Measurements from ENCODE around the gene CFAP47. TPM values are rescaled to one million over a fixed set of nuclear protein-coding genes. Genes with fewer than 3 reads are reported as not detected.
"Not testable (repeated sequence)": the region's sequence is repeated elsewhere in the genome, so short reads cannot be mapped to it uniquely, and the experiment has no call there.

The CFAP47 gene
- polyA plus RNA-seq, 2 donors = not detected

DNA sequence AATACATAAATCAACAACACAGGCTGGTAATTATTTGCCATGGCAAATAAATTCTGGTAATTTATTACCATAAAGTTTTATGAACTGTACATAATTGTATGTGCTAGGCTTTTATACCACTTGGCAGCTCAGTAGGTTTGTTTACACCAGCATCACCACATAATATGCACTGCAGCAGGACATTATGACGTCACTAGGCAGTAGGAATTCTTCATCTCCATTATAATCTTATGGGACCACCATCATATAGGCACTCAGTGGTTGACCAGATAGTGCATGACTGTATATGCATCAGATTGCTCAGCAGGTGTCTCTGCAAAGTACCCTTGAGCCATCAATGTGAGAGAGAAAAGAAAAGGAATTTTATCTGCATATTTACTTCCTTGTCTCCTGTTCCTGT, 295.4 kb downstream of the CFAP47 start:
- Histone ChIP-seq H3K27me3 (ENCODE audit: control insufficient read depth in 1 of 2, insufficient read depth in 2 of 2, low read length in 2 of 2) (no peaks in the 10 kb centered on the region), H3K4me1 (ENCODE audit: control insufficient read depth in 2 of 2, insufficient read depth in 2 of 2, low read length in 1 of 2) (no peaks in the 10 kb centered on the region), H3K36me3 (ENCODE audit: control insufficient read depth in 2 of 2, insufficient read depth in 2 of 2, low read length in 1 of 2) (no peaks in the 10 kb centered on the region), H3K9me3 (ENCODE audit: control insufficient read depth in 2 of 2, insufficient read depth in 1 of 2, low read depth in 1 of 2, low read length in 1 of 2) (no peaks in the 10 kb centered on the region), H3K27ac (ENCODE audit: low read depth in 2 of 2, low read length in 1 of 2) (no peak overlapping the region), H3K4me3 (ENCODE audit: low read depth in 1 of 2, low read length in 2 of 2) (no peak overlapping the region)
- 42 to 70% methylated on average over 1 of the region's 1 CpG for WGBS, 2 donors

DNA sequence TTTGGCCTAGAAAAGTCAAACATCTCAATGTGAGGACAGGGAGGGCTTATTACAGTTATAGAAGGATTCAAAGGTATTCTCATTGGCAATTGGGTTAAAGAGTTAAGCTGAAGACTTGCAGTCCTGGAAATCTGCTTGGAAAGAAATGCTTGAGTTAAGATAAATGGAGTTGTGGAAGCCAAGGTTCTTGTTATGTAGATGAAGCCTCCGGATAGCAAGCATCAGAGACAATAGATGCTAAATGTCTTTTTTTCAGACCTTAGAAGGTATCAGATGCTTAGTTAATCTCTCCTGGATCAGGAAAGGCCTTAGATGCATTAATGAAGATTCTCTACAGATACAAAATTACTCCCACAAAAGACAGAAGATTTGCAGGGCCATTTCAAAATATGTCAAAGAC, 299.3 kb downstream of the CFAP47 start:
- WGBS, 2 donors = 25 to 26% methylated on average over 1 of the region's 1 CpG

GRCh38 chrX:36234840-36235528, 315.4 kb downstream of the CFAP47 start:
- not testable (repeated sequence) for H3K4me1 ChIP-seq (ENCODE audit: control insufficient read depth in 2 of 2, insufficient read depth in 2 of 2, low read length in 1 of 2); H3K27ac ChIP-seq (ENCODE audit: low read depth in 2 of 2, low read length in 1 of 2); H3K36me3 ChIP-seq (ENCODE audit: control insufficient read depth in 2 of 2, insufficient read depth in 2 of 2, low read length in 1 of 2); H3K9me3 ChIP-seq (ENCODE audit: control insufficient read depth in 2 of 2, insufficient read depth in 1 of 2, low read depth in 1 of 2, low read length in 1 of 2); H3K27me3 ChIP-seq (ENCODE audit: control insufficient read depth in 1 of 2, insufficient read depth in 2 of 2, low read length in 2 of 2); H3K4me3 ChIP-seq (ENCODE audit: low read depth in 1 of 2, low read length in 2 of 2)
- WGBS, 2 donors = 88 to 92% methylated on average over 20 to 21 of the region's 21 CpGs

More for the DNA sequence above, 299.3 kb downstream of the CFAP47 start:
- H3K4me3 ChIP-seq (ENCODE audit: low read depth in 1 of 2, low read length in 2 of 2) = no peak overlapping the region
- H3K27me3 ChIP-seq (ENCODE audit: control insufficient read depth in 1 of 2, insufficient read depth in 2 of 2, low read length in 2 of 2) = no peaks in the 10 kb centered on the region
- H3K36me3 ChIP-seq (ENCODE audit: control insufficient read depth in 2 of 2, insufficient read depth in 2 of 2, low read length in 1 of 2) = no peaks in the 10 kb centered on the region
- no peaks in the 10 kb centered on the region for H3K4me1 ChIP-seq (ENCODE audit: control insufficient read depth in 2 of 2, insufficient read depth in 2 of 2, low read length in 1 of 2)
- H3K9me3 ChIP-seq (ENCODE audit: control insufficient read depth in 2 of 2, insufficient read depth in 1 of 2, low read depth in 1 of 2, low read length in 1 of 2) = no peaks in the 10 kb centered on the region
- no peak overlapping the region for H3K27ac ChIP-seq (ENCODE audit: low read depth in 2 of 2, low read length in 1 of 2)

GRCh38 chrX:36241397-36241796, 321.9 kb downstream of the CFAP47 start:
- Histone ChIP-seq H3K27ac (ENCODE audit: low read depth in 2 of 2, low read length in 1 of 2) (no peak overlapping the region), H3K27me3 (ENCODE audit: control insufficient read depth in 1 of 2, insufficient read depth in 2 of 2, low read length in 2 of 2) (no peaks in the 10 kb centered on the region), H3K4me1 (ENCODE audit: control insufficient read depth in 2 of 2, insufficient read depth in 2 of 2, low read length in 1 of 2) (no peaks in the 10 kb centered on the region), H3K4me3 (ENCODE audit: low read depth in 1 of 2, low read length in 2 of 2) (no peak overlapping the region), H3K36me3 (ENCODE audit: control insufficient read depth in 2 of 2, insufficient read depth in 2 of 2, low read length in 1 of 2) (no peaks in the 10 kb centered on the region), H3K9me3 (ENCODE audit: control insufficient read depth in 2 of 2, insufficient read depth in 1 of 2, low read depth in 1 of 2, low read length in 1 of 2) (no peaks in the 10 kb centered on the region)
- 78 to 97% methylated on average over 1 of the region's 1 CpG for WGBS, 2 donors

DNA sequence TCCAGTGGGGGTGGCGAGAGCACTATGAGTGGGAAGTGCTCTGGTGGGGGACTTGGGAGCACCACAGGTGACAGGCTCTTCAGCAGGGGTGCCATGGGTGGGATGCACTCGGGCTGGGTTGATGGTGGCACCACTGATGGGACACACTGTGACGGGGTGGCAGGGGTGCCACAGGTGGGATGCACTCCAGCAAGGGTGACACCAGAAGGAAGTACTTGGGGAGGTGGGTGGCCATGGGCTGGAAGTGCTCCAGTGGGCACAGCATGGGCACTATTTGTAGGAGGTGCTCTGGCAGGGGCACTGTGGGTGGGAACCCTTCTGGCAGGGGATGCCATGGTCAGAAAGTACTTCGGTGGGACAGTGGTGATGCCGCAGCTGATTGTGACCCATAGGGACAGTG, 346.6 kb downstream of the CFAP47 start:
- H3K4me3 ChIP-seq (ENCODE audit: low read depth in 1 of 2, low read length in 2 of 2) = no peak overlapping the region
- H3K27me3 ChIP-seq (ENCODE audit: control insufficient read depth in 1 of 2, insufficient read depth in 2 of 2, low read length in 2 of 2) = no peaks in the 10 kb centered on the region
- H3K9me3 ChIP-seq (ENCODE audit: control insufficient read depth in 2 of 2, insufficient read depth in 1 of 2, low read depth in 1 of 2, low read length in 1 of 2) = no peaks in the 10 kb centered on the region
- no peaks in the 10 kb centered on the region for H3K4me1 ChIP-seq (ENCODE audit: control insufficient read depth in 2 of 2, insufficient read depth in 2 of 2, low read length in 1 of 2)
- no peak overlapping the region for H3K27ac ChIP-seq (ENCODE audit: low read depth in 2 of 2, low read length in 1 of 2)
- 82 to 88% methylated on average over 5 of the region's 5 CpGs for WGBS, 2 donors
- H3K36me3 ChIP-seq (ENCODE audit: control insufficient read depth in 2 of 2, insufficient read depth in 2 of 2, low read length in 1 of 2) = no peaks in the 10 kb centered on the region

- Histone ChIP-seq H3K4me3 (ENCODE audit: low read depth in 1 of 2, low read length in 2 of 2) (no peak overlapping the region), H3K36me3 (ENCODE audit: control insufficient read depth in 2 of 2, insufficient read depth in 2 of 2, low read length in 1 of 2) (no peaks in the 10 kb centered on the region), H3K27ac (ENCODE audit: low read depth in 2 of 2, low read length in 1 of 2) (no peak overlapping the region), H3K4me1 (ENCODE audit: control insufficient read depth in 2 of 2, insufficient read depth in 2 of 2, low read length in 1 of 2) (no peaks in the 10 kb centered on the region), H3K27me3 (ENCODE audit: control insufficient read depth in 1 of 2, insufficient read depth in 2 of 2, low read length in 2 of 2) (no peaks in the 10 kb centered on the region), H3K9me3 (ENCODE audit: control insufficient read depth in 2 of 2, insufficient read depth in 1 of 2, low read depth in 1 of 2, low read length in 1 of 2) (no peaks in the 10 kb centered on the region)
- WGBS, 2 donors = 47 to 50% methylated on average over 1 of the region's 1 CpG
Measured at GRCh38 chrX:36310136-36310535, 390.6 kb downstream of the CFAP47 start.

GRCh38 chrX:36314303-36314702, 394.8 kb downstream of the CFAP47 start:
- Histone ChIP-seq H3K27me3 (ENCODE audit: control insufficient read depth in 1 of 2, insufficient read depth in 2 of 2, low read length in 2 of 2) (no peaks in the 10 kb centered on the region), H3K4me1 (ENCODE audit: control insufficient read depth in 2 of 2, insufficient read depth in 2 of 2, low read length in 1 of 2) (no peaks in the 10 kb centered on the region), H3K36me3 (ENCODE audit: control insufficient read depth in 2 of 2, insufficient read depth in 2 of 2, low read length in 1 of 2) (no peaks in the 10 kb centered on the region), H3K9me3 (ENCODE audit: control insufficient read depth in 2 of 2, insufficient read depth in 1 of 2, low read depth in 1 of 2, low read length in 1 of 2) (no peaks in the 10 kb centered on the region), H3K4me3 (ENCODE audit: low read depth in 1 of 2, low read length in 2 of 2) (no peak overlapping the region), H3K27ac (ENCODE audit: low read depth in 2 of 2, low read length in 1 of 2) (no peak overlapping the region)
- WGBS, 2 donors = 59 to 66% methylated on average over 3 of the region's 3 CpGs

DNA sequence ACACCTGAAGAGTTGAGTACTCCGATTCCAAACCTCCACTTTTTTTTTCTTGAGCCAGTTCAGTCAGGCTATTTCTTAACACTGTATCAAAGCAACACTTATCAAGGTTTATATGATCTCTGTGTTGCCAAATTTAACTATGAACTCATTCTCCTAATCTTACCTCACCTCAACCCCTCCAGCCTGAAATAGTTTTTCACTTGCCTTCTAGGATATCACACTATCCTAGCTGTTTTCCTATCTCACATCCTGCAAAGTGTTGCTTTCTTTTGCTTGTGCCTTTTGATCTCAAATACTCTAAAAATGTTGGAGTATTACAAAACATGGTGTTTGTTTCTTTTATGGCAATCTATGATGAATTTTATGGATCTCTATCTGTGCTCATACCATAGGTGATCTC, 415.0 kb downstream of the CFAP47 start:
- Histone ChIP-seq H3K4me3 (ENCODE audit: low read depth in 1 of 2, low read length in 2 of 2) (no peak overlapping the region), H3K4me1 (ENCODE audit: control insufficient read depth in 2 of 2, insufficient read depth in 2 of 2, low read length in 1 of 2) (no peaks in the 10 kb centered on the region), H3K9me3 (ENCODE audit: control insufficient read depth in 2 of 2, insufficient read depth in 1 of 2, low read depth in 1 of 2, low read length in 1 of 2) (no peaks in the 10 kb centered on the region), H3K27ac (ENCODE audit: low read depth in 2 of 2, low read length in 1 of 2) (no peak overlapping the region), H3K27me3 (ENCODE audit: control insufficient read depth in 1 of 2, insufficient read depth in 2 of 2, low read length in 2 of 2) (no peaks in the 10 kb centered on the region), H3K36me3 (ENCODE audit: control insufficient read depth in 2 of 2, insufficient read depth in 2 of 2, low read length in 1 of 2) (no peaks in the 10 kb centered on the region)
- WGBS, 2 donors = 65 to 90% methylated on average over 1 of the region's 1 CpG

DNA sequence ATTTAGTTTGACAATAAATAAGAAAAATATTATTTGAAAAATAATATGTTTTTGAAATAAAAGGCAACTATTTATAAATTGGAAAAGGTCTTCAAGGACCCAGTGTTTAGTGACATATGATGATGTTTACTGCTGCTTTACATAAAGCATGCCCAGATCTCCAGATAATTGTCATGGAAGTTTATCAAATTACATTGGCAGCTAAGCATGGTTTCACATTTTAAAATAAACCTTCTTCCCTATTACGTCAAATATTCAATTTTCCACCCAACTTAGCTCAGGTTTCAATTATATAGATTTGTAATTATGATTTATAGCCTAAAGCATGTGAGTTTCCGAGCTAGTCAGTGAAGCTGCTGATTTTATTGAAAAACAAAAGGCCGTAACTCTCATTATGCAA, 417.2 kb downstream of the CFAP47 start:
- 67 to 75% methylated on average over 3 of the region's 3 CpGs for WGBS, 2 donors
- no peaks in the 10 kb centered on the region for H3K9me3 ChIP-seq (ENCODE audit: control insufficient read depth in 2 of 2, insufficient read depth in 1 of 2, low read depth in 1 of 2, low read length in 1 of 2)
- H3K4me1 ChIP-seq (ENCODE audit: control insufficient read depth in 2 of 2, insufficient read depth in 2 of 2, low read length in 1 of 2) = no peaks in the 10 kb centered on the region
- H3K27me3 ChIP-seq (ENCODE audit: control insufficient read depth in 1 of 2, insufficient read depth in 2 of 2, low read length in 2 of 2) = no peaks in the 10 kb centered on the region
- H3K27ac ChIP-seq (ENCODE audit: low read depth in 2 of 2, low read length in 1 of 2) = no peak overlapping the region
- H3K36me3 ChIP-seq (ENCODE audit: control insufficient read depth in 2 of 2, insufficient read depth in 2 of 2, low read length in 1 of 2) = no peaks in the 10 kb centered on the region
- no peak overlapping the region for H3K4me3 ChIP-seq (ENCODE audit: low read depth in 1 of 2, low read length in 2 of 2)

DNA sequence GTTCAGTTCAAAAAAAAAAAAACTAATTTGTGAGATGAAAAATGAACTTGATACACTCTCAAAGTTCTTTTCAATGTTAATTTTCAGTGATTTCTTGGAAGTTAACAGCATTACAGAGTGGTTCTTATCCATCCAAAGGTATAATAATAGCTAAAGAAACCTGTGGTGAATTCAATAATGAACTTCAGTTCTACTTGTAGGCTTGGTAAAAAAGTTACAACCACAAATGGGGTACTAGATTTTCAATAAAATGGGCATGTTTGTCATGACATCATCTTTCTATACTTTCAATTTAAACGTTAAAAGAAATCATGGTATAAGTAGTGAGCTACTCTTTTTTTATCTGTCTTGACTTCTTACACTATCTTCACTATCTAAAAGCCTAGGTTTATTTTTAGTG, 424.8 kb downstream of the CFAP47 start:
- no peak overlapping the region for H3K4me3 ChIP-seq (ENCODE audit: low read depth in 1 of 2, low read length in 2 of 2)
- no peaks in the 10 kb centered on the region for H3K9me3 ChIP-seq (ENCODE audit: control insufficient read depth in 2 of 2, insufficient read depth in 1 of 2, low read depth in 1 of 2, low read length in 1 of 2)
- H3K27ac ChIP-seq (ENCODE audit: low read depth in 2 of 2, low read length in 1 of 2) = no peak overlapping the region
- 48 to 82% methylated on average over 1 of the region's 1 CpG for whole genome bisulfite sequencing, 2 donors
- no peaks in the 10 kb centered on the region for H3K4me1 ChIP-seq (ENCODE audit: control insufficient read depth in 2 of 2, insufficient read depth in 2 of 2, low read length in 1 of 2)
- H3K36me3 ChIP-seq (ENCODE audit: control insufficient read depth in 2 of 2, insufficient read depth in 2 of 2, low read length in 1 of 2) = no peaks in the 10 kb centered on the region
- H3K27me3 ChIP-seq (ENCODE audit: control insufficient read depth in 1 of 2, insufficient read depth in 2 of 2, low read length in 2 of 2) = no peaks in the 10 kb centered on the region

Data from esophagus (tissue), 2 donors.